CD14-positive monocyte (primary cell): ENCODE measurements around the gene ADGRE3. TPM values are rescaled to one million over a fixed set of nuclear protein-coding genes. Genes with fewer than 3 reads are reported as not detected.

ENCODE experiments used
- DNase-seq, 3 donors: peaks; one replicate each; pipeline ENCODE4 v3.0.0-alpha.2; 2011 to 2022
- H2AFZ ChIP-seq: 2 replicates; pipeline ENCODE4 v1.6.0; 2012; ENCODE audit warnings: mild to moderate bottlenecking, low read depth, low read length, inconsistent platforms; ENCODE audit not compliant: insufficient read depth, poor library complexity, severe bottlenecking
- H3K27ac ChIP-seq, 2 donors: 1 replicate in 1 of 2; 2 replicates in 1 of 2; pipeline ENCODE4 v1.5.1; 2012 to 2013; ENCODE audit warnings: low read length in 2 of 2, control low read depth in 1 of 2, inconsistent platforms in 1 of 2, low read depth in 1 of 2, mild to moderate bottlenecking in 1 of 2
- H3K27me3 ChIP-seq, 2 donors: one replicate each; pipeline versions ENCODE4 v1.6.0 to v1.6.1; 2011 to 2013; ENCODE audit warnings: low read length in 2 of 2; ENCODE audit not compliant: control insufficient read depth in 2 of 2, insufficient read depth in 2 of 2
- H3K36me3 ChIP-seq, 2 donors: replicated peaks in 1 of 2; 1 replicate in 1 of 2; 2 replicates in 1 of 2; pipeline versions ENCODE4 v1.5.1 to v1.6.1; 2012 to 2013; ENCODE audit warnings: low read length in 2 of 2, control low read depth in 1 of 2, inconsistent platforms in 1 of 2, mild to moderate bottlenecking in 1 of 2; ENCODE audit not compliant: insufficient read depth in 2 of 2, control insufficient read depth in 1 of 2
- H3K4me1 ChIP-seq, 2 donors: 1 replicate in 1 of 2; 2 replicates in 1 of 2; pipeline versions ENCODE4 v1.5.1 to v1.6.1; 2012 to 2013; ENCODE audit warnings: low read length in 2 of 2, control low read depth in 1 of 2, inconsistent platforms in 1 of 2, mild to moderate bottlenecking in 1 of 2, moderate library complexity in 1 of 2; ENCODE audit not compliant: insufficient read depth in 2 of 2, control insufficient read depth in 1 of 2
- H3K4me2 ChIP-seq: replicated peaks from 2 replicates; pipeline ENCODE3; 2012; ENCODE audit warnings: low read length, moderate library complexity, mild to moderate bottlenecking; ENCODE audit not compliant: poor library complexity, severe bottlenecking; ENCODE audit errors: extremely low read depth
- H3K4me3 ChIP-seq, 3 experiments: fragments of 200-600 bp in 1 of 3; sonication (generic) in 1 of 3; replicated peaks in 1 of 3; 1 replicate in 2 of 3; 2 replicates in 1 of 3; pipeline ENCODE4 v1.5.1; 2011 to 2013; ENCODE audit warnings: low read length in 3 of 3, mild to moderate bottlenecking in 3 of 3, control low read depth in 2 of 3, low read depth in 2 of 3, inconsistent platforms in 1 of 3, moderate library complexity in 1 of 3
- H3K79me2 ChIP-seq: 2 replicates; pipeline ENCODE4 v1.6.0; 2012; ENCODE audit warnings: mild to moderate bottlenecking, control low read depth, inconsistent platforms, low read length, moderate library complexity; ENCODE audit not compliant: insufficient read depth
- H3K9ac ChIP-seq: 2 replicates; pipeline ENCODE4 v1.6.0; 2017; ENCODE audit warnings: low read length, mild to moderate bottlenecking; ENCODE audit not compliant: insufficient read depth, poor library complexity, severe bottlenecking
- H3K9me3 ChIP-seq, 2 donors: replicated peaks in 1 of 2; 1 replicate in 1 of 2; 2 replicates in 1 of 2; pipeline versions ENCODE4 v1.5.1 to v1.6.1; 2012 to 2013; ENCODE audit warnings: low read length in 2 of 2, control low read depth in 1 of 2; ENCODE audit not compliant: control insufficient read depth in 1 of 2, insufficient read depth in 1 of 2
- H4K20me1 ChIP-seq: 2 replicates; pipeline ENCODE4 v1.6.0; 2012; ENCODE audit warnings: mild to moderate bottlenecking, low read length, control low read depth, moderate library complexity; ENCODE audit not compliant: insufficient read depth
- H3K27ac Mint-ChIP-seq, 7 donors: one replicate each; pipeline ENCODE4 v1.8.0; 2020; ENCODE audit warnings: mild to moderate bottlenecking in 7 of 7, mixed read lengths in 7 of 7, moderate library complexity in 6 of 7, inconsistent platforms in 2 of 7
- H3K27me3 Mint-ChIP-seq, 3 donors: one replicate each; pipeline ENCODE4 v1.8.0; 2021 to 2022; ENCODE audit warnings: low read depth in 3 of 3, mild to moderate bottlenecking in 3 of 3, mixed read lengths in 3 of 3, moderate library complexity in 3 of 3, inconsistent platforms in 1 of 3
- H3K36me3 Mint-ChIP-seq, 2 donors: one replicate each; pipeline ENCODE4 v1.8.0; 2020; ENCODE audit warnings: mixed read lengths in 2 of 2, inconsistent platforms in 1 of 2, mild to moderate bottlenecking in 1 of 2
- H3K4me1 Mint-ChIP-seq: one replicate; pipeline ENCODE4 v1.8.0; 2020; ENCODE audit warnings: mild to moderate bottlenecking, mixed read lengths
- H3K4me3 Mint-ChIP-seq, 2 donors: one replicate each; pipeline ENCODE4 v1.8.0; 2020; ENCODE audit warnings: mild to moderate bottlenecking in 2 of 2, mixed read lengths in 2 of 2, moderate library complexity in 1 of 2
- H3K9me3 Mint-ChIP-seq, 7 donors: one replicate each; pipeline ENCODE4 v1.8.0; 2020 to 2022; ENCODE audit warnings: mixed read lengths in 7 of 7, mild to moderate bottlenecking in 6 of 7, moderate library complexity in 6 of 7, inconsistent platforms in 2 of 7
- CTCF ChIP-seq: fragments of 200-600 bp; IDR thresholded peaks from one replicate; pipeline ENCODE4 v1.8.0; 2022; ENCODE audit warnings: antibody characterized with exemption, mild to moderate bottlenecking
- WGBS: methylation state at CpG from one replicate; pipeline ENCODE4 v1.1.5; 2013; ENCODE audit warnings: missing lambda C conversion rate; ENCODE audit not compliant: insufficient coverage; 5-methylcytosine and 5-hydroxymethylcytosine counted together
- intact Hi-C, 2 donors: fragments of 100-400 bp; cut with micrococcal nuclease; formaldehyde crosslinking; loops; one replicate each; pipeline versions ENCODE4 v1.15.0 to v1.15.1; 2023
- polyA plus RNA-seq, 3 donors: library from polyadenylated mRNA; depleted of rRNA in 1 of 3; unstranded in 2 of 3; stranded (reverse) in 1 of 3; fragments of 300-500 nt in 2 of 3; fragments of >200 nt in 1 of 3; fragmentation: Illumina TruSeq in 2 of 3; gene quantifications; 1 replicate in 2 of 3; 2 replicates in 1 of 3; pipeline ENCODE4 v1.2.3, GENCODE V29; 2012 to 2021

Gene ADGRE3
- polyA plus RNA-seq, 3 donors, result 27.3 to 92.0 (median 28.3) TPM

GRCh38 chr19:14648506-14648905 lies 26.1 kb downstream of the ADGRE3 start:
- Histone ChIP-seq H2AFZ (no peak overlapping the region), H3K36me3 (peaks cover 4 to 52% of the 10 kb centered on the region in 2 donors), H3K4me2 (no peak overlapping the region), H3K4me3 (no peak overlapping the region), H3K27me3 (no peaks in the 10 kb centered on the region), H3K79me2 (no peaks in the 10 kb centered on the region), H4K20me1 (no peaks in the 10 kb centered on the region), H3K4me1 (no peaks in the 10 kb centered on the region), H3K9me3 (peaks cover 0 to 4% of the 10 kb centered on the region in 2 donors), H3K27ac (no peak overlapping the region), H3K9ac (no peak overlapping the region)
- intact Hi-C loops, result no loop called here
- H3K27ac Mint-ChIP-seq, result no peak overlapping the region
- peaks cover 16 to 21% (median 20%) of the 10 kb centered on the region in 3 donors for H3K27me3 Mint-ChIP-seq
- H3K4me1 Mint-ChIP-seq, result peaks cover 2% of the 10 kb centered on the region
- H3K36me3 Mint-ChIP-seq, result peaks cover 44 to 77% of the 10 kb centered on the region in 2 donors
- H3K4me3 Mint-ChIP-seq, result no peak overlapping the region
- TF ChIP-seq CTCF, result no peak
- H3K9me3 Mint-ChIP-seq, result peaks cover 6 to 16% (median 11%) of the 10 kb centered on the region in 7 donors
- no peak for DNase-seq
- 100% methylated on average over 2 of the region's 2 CpGs for whole genome bisulfite sequencing

GRCh38 chr19:14639536-14640277 lies 34.9 kb downstream of the ADGRE3 start:
- Mint-ChIP-seq H3K4me3 (no peak overlapping the region), H3K27me3 (peaks cover 5 to 9% (median 5%) of the 10 kb centered on the region in 3 donors), H3K27ac (no peak overlapping the region), H3K36me3 (peaks cover 56 to 94% of the 10 kb centered on the region in 2 donors), H3K9me3 (peaks cover 21 to 52% (median 40%) of the 10 kb centered on the region in 7 donors), H3K4me1 (peaks cover 4% of the 10 kb centered on the region)
- H4K20me1 ChIP-seq, result no peaks in the 10 kb centered on the region
- no peak overlapping the region for H3K9ac ChIP-seq
- DNase-seq, result no peak
- no CpG with 5 or more reads among the region's 4 CpGs for WGBS
- H3K4me3 ChIP-seq, result no peak overlapping the region
- H3K79me2 ChIP-seq, result no peaks in the 10 kb centered on the region
- H3K9me3 ChIP-seq, result peaks cover 15 to 27% of the 10 kb centered on the region in 2 donors
- H2AFZ ChIP-seq, result no peak overlapping the region
- H3K4me2 ChIP-seq, result no peak overlapping the region
- intact Hi-C loops, result no loop called here
- H3K27ac ChIP-seq, result no peak overlapping the region
- H3K4me1 ChIP-seq, result no peaks in the 10 kb centered on the region
- no peak for TF ChIP-seq CTCF
- peaks cover 8 to 73% of the 10 kb centered on the region in 2 donors for H3K36me3 ChIP-seq
- H3K27me3 ChIP-seq, result no peaks in the 10 kb centered on the region
